ENCODE results near the gene USH2A.

- TF ChIP-seq CTCF (IDR thresholded peaks at IDR 0.05; ENCODE audit: low read length) (no peak), EZH2phosphoT487 (IDR thresholded peaks at IDR 0.05; ENCODE audit: low read length) (no peak)
These were observed 642.6 kb downstream of the USH2A start for GRCh38 chr1:215780641-215781040.
